GM18502 (cell line): ENCODE measurements around the gene UBE2L5.

Experiments
- ATAC-seq: cut with Tn5 transposase; IDR thresholded peaks from one replicate; pipeline ENCODE4 v1.9.1; 2021; ENCODE audit warnings: mild to moderate bottlenecking; ENCODE audit not compliant: unreplicated experiment, poor library complexity

Gene UBE2L5

GRCh38 chr13:30422054-30422839 lies at the start of gene UBE2L5:
Gene UBE2L5 (plus strand): TSS chr13:30422493. CDS start chr13:30427991, 5,498 bp downstream.
- ATAC-seq: peak; percentile 62

GRCh38 chr13:30373727-30374126 lies 48.6 kb upstream of the UBE2L5 start:
- ATAC-seq: no peak

- no peak for ATAC-seq
Measured at GRCh38 chr13:30375265-30375835, 46.9 kb upstream of the UBE2L5 start.

GRCh38 chr13:30376426-30377311 lies 45.6 kb upstream of the UBE2L5 start:
- ATAC-seq: peak; percentile 61

GRCh38 chr13:30377312-30377685 lies 45.0 kb upstream of the UBE2L5 start:
- no peak for ATAC-seq

- no peak for ATAC-seq
Measured at GRCh38 chr13:30378191-30378590, 44.1 kb upstream of the UBE2L5 start.

GRCh38 chr13:30381049-30381448 lies 41.2 kb upstream of the UBE2L5 start:
- no peak for ATAC-seq

GRCh38 chr13:30382836-30383525 lies 39.3 kb upstream of the UBE2L5 start:
- no peak for ATAC-seq

- no peak for ATAC-seq
Measured at GRCh38 chr13:30388406-30389283, 33.6 kb upstream of the UBE2L5 start.

- no peak for ATAC-seq
Measured at GRCh38 chr13:30391956-30392680, 30.2 kb upstream of the UBE2L5 start.

GRCh38 chr13:30392681-30393045 lies 29.6 kb upstream of the UBE2L5 start:
- ATAC-seq: no peak

- ATAC-seq: peak; percentile 85
Measured at GRCh38 chr13:30394751-30395191, 27.5 kb upstream of the UBE2L5 start.

GRCh38 chr13:30395192-30396158 lies 26.8 kb upstream of the UBE2L5 start:
- peak; percentile 40 for ATAC-seq

- ATAC-seq: no peak
Measured at GRCh38 chr13:30396434-30397075, 25.7 kb upstream of the UBE2L5 start.

- no peak for ATAC-seq
Measured at GRCh38 chr13:30398601-30399072, 23.7 kb upstream of the UBE2L5 start.

GRCh38 chr13:30400376-30400775 lies 21.9 kb upstream of the UBE2L5 start:
- ATAC-seq: no peak

- no peak for ATAC-seq
Measured at GRCh38 chr13:30401347-30401746, 20.9 kb upstream of the UBE2L5 start.
